ENCODE data around the gene PSIP1.

Gene PSIP1

GRCh38 chr9:15475923-15476536 lies 34.7 kb downstream of the PSIP1 start:
- no peak for TF ChIP-seq CTCF (conservative IDR thresholded peaks at IDR 0.05; ENCODE audit: low read depth)
- POLR2A ChIA-PET (ENCODE audit: low non-redundant PET) = no interaction called here
- CTCF ChIA-PET = interaction anchor here (0.6 kb wide), 1 partner anchor 142 kb away, joined by 3 read pairs; no protein-coding TSS in a partner anchor
- no peak for DNase-seq (ENCODE audit: low spot score)
- no peak overlapping the region for H3K27ac ChIP-seq

GRCh38 chr9:15469862-15470261 lies 40.9 kb downstream of the PSIP1 start:
- ChIA-PET CTCF (no interaction called here), POLR2A (ENCODE audit: low non-redundant PET) (no interaction called here)
- no peak for TF ChIP-seq CTCF (conservative IDR thresholded peaks at IDR 0.05; ENCODE audit: low read depth)
- DNase-seq (ENCODE audit: low spot score) = no peak
- no peak overlapping the region for H3K27ac ChIP-seq

GRCh38 chr9:15469406-15469805 lies 41.4 kb downstream of the PSIP1 start:
- CTCF ChIA-PET = no interaction called here
- POLR2A ChIA-PET (ENCODE audit: low non-redundant PET) = no interaction called here
- H3K27ac ChIP-seq = no peak overlapping the region
- no peak for DNase-seq (ENCODE audit: low spot score)
- TF ChIP-seq CTCF (conservative IDR thresholded peaks at IDR 0.05; ENCODE audit: low read depth) = no peak

GRCh38 chr9:15468145-15468544 lies 42.6 kb downstream of the PSIP1 start:
- DNase-seq (ENCODE audit: low spot score) = no peak
- H3K27ac ChIP-seq = no peak overlapping the region
- TF ChIP-seq CTCF (conservative IDR thresholded peaks at IDR 0.05; ENCODE audit: low read depth) = no peak
- ChIA-PET CTCF (no interaction called here), POLR2A (ENCODE audit: low non-redundant PET) (no interaction called here)

- no peak overlapping the region for H3K27ac ChIP-seq
- TF ChIP-seq CTCF (conservative IDR thresholded peaks at IDR 0.05; ENCODE audit: low read depth) = no peak
- no peak for DNase-seq (ENCODE audit: low spot score)
- ChIA-PET POLR2A (ENCODE audit: low non-redundant PET) (no interaction called here), CTCF (no interaction called here)
Measured at GRCh38 chr9:15461601-15462000, 49.2 kb downstream of the PSIP1 start.

GRCh38 chr9:15461056-15461455 lies 49.7 kb downstream of the PSIP1 start:
- no peak for TF ChIP-seq CTCF (conservative IDR thresholded peaks at IDR 0.05; ENCODE audit: low read depth)
- ChIA-PET POLR2A (ENCODE audit: low non-redundant PET) (no interaction called here), CTCF (no interaction called here)
- no peak for DNase-seq (ENCODE audit: low spot score)
- no peak overlapping the region for H3K27ac ChIP-seq

Data from RWPE1 (cell line).